ENCODE measurements around the gene TMEM38B.
"Not testable (repeated sequence)": the region's sequence is repeated elsewhere in the genome, so short reads cannot be mapped to it uniquely, and the experiment has no call there.

Gene TMEM38B

DNA sequence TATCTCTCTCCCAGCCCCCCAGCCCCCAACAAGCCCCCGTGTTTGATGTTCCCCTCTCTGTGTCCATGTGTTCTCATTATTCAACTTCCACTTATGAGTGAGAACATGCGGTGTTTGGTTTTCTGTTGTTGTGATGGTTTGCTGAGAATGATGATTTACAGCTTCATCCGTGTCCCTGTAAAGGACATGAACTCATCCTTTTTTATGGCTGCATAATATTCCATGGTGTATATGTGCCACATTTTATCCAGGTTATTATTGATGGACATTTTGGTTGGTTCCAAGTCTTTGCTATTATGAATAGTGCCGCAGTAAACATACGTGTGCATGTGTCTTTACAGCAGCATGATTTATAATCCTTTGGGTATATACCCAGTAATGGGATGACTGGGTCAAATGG lies 33.9 kb downstream of the TMEM38B start:
- DNase-seq = not testable (repeated sequence)

DNA sequence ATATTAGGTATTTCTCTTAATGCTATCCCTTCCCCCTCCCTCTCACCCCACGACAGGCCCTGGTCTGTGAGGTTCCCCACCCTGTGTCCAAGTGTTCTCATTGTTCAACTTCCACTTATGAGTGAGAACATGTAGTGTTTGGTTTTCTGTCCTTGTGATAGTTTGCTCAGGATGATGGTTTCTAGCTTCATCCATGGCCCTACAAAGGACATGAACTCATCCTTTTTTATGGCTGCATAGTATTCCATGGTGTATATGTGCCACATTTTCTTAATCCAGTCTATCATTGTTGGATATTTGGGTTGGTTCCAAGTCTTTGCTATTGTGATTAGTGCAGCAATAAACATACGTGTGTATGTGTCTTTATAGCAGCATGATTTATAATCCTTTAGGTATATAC lies 37.1 kb downstream of the TMEM38B start:
- not testable (repeated sequence) for DNase-seq

DNA sequence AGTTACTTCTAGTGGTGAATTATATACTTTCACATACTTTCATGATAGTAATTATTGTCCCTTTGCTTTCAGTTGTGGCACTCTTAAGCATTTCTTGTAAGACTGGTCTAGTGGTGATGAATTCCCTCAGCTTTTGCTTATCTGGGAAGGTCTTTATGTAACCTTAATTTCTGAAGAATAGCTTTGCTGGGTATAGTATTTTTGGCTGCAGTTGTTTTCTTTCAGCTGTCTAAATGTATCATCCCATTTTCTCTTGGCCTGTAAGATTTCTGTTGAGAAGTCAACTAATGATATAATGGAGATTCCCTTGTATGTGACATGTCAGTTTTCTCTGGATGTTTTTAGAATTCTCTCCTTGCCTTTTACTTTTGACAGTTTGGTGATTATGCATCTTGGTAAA lies 41.0 kb downstream of the TMEM38B start:
- no peak for DNase-seq

DNA sequence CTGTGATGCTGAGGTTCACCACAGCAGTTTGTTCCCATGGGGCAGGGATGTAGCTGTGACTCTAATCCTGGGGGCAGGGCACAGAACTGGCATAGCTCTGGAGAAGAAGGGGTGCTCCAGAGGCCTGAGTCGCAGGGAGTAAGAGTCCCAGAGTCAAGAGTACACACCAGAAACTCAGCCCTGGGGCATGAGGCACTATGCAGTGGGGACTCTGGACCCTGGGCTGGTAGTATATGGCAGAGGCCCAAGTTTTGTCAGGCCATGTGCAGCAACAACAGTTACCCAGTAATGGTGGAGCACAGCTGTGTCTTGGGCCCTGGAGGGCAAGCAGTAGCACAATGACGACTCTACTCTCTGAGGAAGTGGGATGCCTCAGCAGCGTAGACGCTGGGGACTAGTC lies 42.9 kb downstream of the TMEM38B start:
- DNase-seq = no peak

DNA sequence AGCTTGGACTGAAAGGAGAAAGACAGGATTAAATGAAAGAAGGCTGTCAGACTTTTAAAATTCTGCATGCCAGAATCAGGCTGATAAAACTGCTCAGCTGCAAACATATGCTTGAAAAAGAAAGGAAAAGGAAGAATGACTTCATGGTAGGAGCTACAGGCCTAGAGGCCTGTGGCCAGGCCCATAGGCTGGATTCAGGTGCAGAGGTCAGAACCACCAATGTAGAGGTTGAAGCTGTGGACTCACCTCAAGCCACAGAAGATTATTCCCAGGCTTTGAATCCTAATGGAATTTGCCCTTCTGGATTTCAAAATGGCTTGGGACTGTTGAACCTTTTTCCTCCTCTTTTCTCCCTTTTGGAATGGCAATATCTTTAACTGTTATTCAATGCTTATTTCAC lies 47.7 kb downstream of the TMEM38B start:
- no peak for DNase-seq

DNA sequence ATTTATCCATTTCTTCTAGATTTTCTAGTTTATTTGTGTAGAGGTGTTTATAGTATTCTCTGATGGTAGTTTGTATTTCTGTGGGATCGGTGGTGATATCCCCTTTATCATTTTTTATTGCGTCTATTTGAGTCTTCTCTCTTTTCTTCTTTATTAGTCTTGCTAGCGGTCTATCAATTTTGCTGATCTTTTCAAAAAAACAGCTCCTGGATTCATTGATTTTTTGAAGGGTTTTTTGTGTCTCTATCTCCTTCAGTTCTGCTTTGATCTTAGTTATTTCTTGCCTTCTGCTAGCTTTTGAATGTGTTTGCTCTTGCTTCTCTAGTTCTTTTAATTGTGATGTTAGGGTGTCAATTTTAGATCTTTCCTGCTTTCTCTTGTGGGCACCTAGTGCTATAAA lies 53.0 kb downstream of the TMEM38B start:
- DNase-seq = not testable (repeated sequence)

DNA sequence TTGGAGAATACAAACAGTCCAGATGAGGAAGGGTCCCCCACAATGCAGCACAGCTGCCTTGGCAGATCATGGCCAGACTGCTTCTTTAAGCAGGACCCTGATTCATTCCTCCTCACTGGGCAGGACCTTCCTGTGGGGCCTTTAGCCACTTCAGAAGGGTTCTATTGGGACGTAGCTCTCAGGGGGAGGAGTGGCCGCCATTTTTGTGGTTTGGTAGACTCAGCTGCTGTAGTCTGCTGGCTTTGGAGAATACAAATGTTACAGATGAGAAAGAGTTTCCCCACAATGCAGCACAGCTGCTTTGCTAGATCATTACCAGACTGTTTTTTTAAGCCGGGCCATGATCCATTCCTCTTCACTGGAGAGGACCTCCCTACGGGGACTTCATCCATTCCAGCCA lies 57.4 kb downstream of the TMEM38B start:
- no peak for DNase-seq

DNA sequence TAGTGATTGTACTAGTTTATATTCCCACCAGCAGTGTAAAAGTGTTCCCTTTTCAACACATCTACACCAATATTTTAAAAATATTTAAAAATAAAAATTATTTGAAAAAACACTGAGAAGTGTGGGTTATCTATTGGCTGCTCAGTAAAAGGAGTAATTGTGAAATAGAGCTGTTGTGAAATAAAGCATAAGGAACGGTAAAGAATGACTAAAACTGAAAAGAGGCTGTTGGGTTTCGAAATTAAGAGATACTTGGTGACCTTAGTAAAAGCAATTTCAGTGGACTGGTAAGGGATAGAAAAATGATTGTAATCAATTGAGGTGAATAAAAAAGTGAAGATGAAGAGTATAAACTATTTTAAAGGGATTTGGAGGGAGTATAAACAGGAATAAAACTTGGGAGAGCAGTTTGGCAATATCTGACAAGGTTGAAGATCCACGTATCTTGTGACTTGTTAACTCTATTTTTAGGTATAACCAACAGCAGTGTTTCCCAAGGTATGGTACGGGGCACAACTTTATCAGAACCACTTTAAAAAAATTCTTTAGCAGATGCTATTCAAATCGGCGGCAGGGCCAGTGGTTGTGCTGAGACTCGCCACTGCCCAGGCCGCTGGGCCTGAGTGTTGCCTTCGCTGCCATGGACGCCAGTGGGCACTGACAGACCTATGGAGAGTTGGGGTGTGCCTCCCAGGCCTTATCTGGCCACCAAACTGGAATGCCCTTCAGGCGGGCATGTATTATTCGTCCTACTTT lies 63.3 kb downstream of the TMEM38B start:
- DNase-seq = no peak

DNA sequence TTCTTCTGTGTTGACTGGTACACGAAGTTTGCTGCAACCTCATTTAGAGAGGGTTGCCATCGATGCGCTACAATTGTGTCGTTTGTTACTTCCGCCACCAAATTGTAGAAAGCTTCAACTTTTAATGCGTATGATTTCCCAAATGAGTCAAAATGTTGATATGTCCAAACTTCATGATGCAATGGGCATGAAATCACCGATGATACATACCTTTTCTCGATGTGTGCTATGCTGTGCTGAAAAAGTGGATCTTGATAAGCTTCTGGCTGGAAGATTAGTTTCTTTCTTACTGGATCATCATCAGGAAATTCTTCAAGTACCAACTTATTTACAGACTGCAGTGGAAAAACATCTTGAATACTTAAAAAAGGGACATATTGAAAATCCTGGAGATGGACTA lies 65.7 kb downstream of the TMEM38B start:
- no peak for DNase-seq

DNA sequence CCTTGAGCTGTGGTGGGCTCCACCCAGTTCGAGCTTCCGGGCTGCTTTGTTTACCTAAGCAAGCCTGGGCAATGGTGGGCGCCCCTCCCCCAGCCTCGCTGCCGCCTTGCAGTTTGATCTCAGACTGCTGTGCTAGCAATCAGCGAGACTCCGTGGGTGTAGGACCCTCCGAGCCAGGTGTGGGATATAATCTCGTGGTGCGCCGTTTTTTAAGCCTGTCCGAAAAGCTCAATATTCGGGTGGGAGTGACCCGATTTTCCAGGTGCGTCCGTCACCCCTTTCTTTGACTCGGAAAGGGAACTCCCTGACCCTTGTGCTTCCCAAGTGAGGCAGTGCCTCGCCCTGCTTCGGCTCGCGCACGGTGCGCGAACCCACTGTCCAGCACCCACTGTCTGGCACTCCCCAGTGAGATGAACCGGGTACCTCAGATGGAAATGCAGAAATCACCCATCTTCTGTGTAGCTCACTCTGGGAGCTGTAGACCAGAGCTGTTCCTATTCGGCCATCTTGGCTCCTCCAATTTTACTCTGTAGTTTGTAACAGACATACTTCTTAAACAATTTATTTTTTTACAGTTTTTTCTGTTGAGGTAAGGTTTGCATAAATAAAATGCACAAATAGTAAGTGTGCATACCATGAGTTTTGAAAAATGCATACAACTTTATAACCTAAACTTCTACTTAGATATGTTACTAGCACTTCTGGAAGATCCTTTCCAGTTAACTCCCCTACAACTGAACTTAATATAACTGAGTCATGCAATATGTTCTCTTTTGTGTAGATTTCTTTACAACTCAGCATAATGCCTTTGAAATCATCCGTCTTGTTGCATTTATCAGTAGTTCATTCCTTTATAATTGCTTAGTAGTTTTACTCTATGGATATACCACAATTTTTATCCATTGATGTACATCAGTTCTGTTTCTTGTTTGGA lies 88.5 kb downstream of the TMEM38B start:
- not testable (repeated sequence) for DNase-seq

DNA sequence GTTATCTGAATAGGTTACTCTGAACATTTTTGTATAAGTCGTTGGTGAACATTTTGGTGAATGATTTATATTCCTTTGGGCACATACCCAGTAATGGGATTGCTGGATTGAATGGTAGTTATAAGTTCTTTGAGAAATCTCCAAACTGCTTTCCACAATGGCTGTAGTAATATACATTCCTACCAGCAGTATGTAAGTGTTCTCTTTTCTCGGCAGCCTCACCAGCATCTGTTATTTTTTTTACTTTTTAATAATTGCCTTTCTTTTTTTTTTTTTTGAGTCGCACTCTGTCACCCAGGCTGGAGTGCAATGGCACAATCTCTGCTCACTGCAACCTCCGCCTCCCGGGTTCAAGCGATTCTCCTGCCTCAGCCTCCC lies 89.1 kb downstream of the TMEM38B start:
- not testable (repeated sequence) for DNase-seq

DNA sequence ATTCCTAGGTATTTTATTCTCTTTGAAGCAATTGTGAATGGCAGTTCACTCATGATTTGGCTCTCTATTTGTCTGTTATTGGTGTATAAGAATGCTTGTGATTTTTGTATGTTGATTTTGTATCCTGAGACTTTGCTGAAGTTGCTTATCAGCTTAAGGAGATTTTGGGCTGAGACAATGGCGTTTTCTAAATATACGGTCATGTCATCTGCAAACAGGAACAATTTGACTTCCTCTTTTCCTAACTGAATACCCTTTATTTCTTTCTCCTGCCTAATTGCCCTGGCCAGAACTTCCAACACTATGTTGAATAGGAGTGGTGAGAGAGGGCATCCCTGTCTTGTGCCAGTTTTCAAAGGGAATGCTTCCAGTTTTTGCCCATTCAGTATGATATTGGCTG lies 92.5 kb downstream of the TMEM38B start:
- not testable (repeated sequence) for DNase-seq

DNA sequence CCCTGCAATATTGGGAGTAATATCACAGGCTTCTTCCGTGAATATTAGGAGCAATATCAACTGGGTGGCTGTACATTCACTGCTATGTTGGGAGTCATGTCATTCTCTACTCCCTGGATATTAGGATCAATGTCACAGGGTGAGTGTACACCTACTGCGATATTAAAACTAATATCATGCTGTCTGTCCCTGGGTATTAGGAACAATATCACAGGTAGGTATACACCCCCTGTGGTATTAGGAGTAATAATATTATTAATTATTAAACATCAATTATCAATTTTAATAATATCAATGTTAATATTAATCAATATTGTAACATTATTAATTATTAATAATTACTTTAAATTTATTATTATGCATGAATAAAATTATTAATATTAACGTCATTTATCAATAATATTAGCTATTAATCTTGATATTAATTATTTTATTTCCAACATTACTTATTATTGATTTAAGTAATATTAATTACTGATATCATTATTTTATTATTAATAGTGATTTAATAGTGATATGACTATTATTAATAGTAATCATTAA lies 121.9 kb downstream of the TMEM38B start:
- no peak for DNase-seq

DNA sequence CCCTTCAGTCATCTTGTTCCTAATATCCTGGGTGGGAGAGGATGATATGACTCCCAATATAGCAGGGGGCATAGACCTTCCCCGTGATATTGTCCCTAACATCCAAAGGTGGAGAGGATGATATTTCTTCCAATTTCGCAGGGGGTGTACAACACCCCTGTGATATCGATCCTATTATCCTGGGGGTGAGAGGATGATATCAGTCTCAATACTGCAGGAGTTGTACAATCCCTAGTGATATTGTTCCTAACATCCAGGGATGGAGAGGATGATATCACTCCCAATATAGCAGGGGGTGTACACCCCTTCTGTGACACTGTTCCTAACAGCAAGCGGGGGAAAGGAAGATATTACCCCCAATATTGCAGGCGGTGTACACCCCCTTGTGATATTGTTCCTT lies 122.6 kb downstream of the TMEM38B start:
- no peak for DNase-seq

DNA sequence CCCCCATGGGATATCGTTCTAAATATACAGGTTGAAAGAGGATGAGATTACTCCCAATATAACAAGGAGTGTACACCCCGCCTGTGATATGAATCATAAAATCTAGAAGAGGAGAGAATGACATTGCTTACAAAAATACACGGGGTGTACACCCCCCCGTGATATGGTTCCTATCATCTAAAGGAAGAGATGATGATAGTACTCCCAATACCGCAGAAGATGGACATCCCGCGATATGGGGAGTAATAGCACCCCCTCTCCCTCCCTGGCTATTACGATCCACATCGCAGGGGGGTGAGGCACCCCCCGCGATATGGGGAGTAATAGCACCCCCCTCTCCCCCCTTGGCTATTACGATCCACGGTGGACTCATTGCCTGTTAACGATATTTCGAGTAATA lies 124.6 kb downstream of the TMEM38B start:
- DNase-seq = no peak

DNA sequence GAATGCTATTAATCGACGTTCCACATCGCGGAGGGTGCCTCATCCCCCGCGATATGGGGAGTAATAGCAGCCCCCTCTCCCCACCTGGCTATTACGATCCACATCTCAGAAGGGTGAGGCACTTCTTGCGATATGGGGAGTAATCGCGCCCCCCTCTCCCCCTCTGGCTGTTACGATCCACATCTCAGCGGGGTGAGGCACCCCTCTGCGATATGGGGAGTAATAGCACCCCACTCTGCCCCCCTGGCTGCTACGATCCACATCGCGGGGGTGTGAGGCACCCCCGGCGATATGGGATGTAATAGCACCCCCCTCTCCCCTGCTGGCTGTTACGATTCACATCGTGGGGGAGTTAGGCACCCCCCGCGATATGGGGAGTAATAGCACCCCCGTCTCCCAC lies 128.5 kb downstream of the TMEM38B start:
- no peak for DNase-seq

Measured in activated CD4-positive, alpha-beta T cell treated with anti-CD3 and anti-CD28 coated beads, Interleukin-2, amount 50 U/mL, for 48 hours (primary cell).